ENCODE measurements around the gene RCE1.
A peak's percentile ranks its signal among the peaks of the same experiment; 100 is the strongest.
"Not testable (repeated sequence)": the region's sequence is repeated elsewhere in the genome, so short reads cannot be mapped to it uniquely, and the experiment has no call there.

The RCE1 gene, protein sequence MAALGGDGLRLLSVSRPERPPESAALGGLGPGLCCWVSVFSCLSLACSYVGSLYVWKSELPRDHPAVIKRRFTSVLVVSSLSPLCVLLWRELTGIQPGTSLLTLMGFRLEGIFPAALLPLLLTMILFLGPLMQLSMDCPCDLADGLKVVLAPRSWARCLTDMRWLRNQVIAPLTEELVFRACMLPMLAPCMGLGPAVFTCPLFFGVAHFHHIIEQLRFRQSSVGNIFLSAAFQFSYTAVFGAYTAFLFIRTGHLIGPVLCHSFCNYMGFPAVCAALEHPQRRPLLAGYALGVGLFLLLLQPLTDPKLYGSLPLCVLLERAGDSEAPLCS

DNA sequence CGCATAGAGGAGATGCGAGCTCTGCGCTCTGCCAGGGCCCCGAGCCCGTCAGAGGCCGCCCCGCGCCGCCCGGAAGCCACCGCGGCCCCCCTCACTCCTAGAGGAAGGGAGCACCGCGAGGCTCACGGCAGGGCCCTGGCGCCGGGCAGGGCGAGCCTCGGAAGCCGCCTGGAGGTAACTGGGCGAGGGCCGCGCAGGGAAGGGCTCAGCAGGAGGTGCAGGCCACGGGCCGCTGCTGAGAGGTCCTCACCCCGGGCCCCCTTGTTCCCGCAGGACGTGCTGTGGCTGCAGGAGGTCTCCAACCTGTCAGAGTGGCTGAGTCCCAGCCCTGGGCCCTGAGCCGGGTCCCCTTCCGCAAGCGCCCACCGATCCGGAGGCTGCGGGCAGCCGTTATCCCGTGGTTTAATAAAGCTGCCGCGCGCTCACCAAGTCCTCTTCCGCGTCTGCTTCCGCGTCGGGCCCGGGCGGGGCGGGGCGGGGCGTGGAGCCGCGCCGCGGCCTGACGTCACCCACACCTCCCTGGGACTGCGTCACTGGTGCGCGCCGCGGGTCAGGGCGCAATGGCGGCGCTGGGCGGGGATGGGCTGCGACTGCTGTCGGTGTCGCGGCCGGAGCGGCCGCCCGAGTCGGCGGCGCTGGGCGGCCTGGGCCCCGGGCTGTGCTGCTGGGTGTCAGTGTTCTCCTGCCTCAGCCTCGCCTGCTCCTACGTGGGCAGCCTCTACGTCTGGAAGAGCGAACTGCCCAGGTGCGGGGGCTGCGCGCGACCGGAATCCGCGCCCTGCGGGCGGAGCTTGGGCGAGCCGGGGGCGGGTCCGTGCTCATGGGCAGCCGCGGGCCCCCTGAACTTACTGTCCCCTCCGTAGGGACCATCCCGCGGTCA, at the start of gene RCE1:
Gene RCE1, plus strand, starts transcription at position 546 of the 880 bp plus-strand sequence. Its CDS starts 15 bp downstream, at position 561.
- TF ChIP-seq, protein P1, sequence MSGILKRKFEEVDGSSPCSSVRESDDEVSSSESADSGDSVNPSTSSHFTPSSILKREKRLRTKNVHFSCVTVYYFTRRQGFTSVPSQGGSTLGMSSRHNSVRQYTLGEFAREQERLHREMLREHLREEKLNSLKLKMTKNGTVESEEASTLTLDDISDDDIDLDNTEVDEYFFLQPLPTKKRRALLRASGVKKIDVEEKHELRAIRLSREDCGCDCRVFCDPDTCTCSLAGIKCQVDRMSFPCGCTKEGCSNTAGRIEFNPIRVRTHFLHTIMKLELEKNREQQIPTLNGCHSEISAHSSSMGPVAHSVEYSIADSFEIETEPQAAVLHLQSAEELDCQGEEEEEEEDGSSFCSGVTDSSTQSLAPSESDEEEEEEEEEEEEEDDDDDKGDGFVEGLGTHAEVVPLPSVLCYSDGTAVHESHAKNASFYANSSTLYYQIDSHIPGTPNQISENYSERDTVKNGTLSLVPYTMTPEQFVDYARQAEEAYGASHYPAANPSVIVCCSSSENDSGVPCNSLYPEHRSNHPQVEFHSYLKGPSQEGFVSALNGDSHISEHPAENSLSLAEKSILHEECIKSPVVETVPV (CRISPR knock-in tag; IDR thresholded peaks at IDR 0.05), result no peak
- no peak for TF ChIP-seq ZNF8 (CRISPR knock-in tag; IDR thresholded peaks at IDR 0.05)
- TF ChIP-seq ZFP3 (CRISPR knock-in tag; IDR thresholded peaks at IDR 0.05), result peak; percentile 62; the same call in 1 of the 2 replicates
- TF ChIP-seq PPARA (CRISPR knock-in tag; IDR thresholded peaks at IDR 0.05; ENCODE audit: borderline replicate concordance), result no peak
- TF ChIP-seq OSR1 (CRISPR knock-in tag; IDR thresholded peaks at IDR 0.05), result no peak
- TF ChIP-seq, protein P2, sequence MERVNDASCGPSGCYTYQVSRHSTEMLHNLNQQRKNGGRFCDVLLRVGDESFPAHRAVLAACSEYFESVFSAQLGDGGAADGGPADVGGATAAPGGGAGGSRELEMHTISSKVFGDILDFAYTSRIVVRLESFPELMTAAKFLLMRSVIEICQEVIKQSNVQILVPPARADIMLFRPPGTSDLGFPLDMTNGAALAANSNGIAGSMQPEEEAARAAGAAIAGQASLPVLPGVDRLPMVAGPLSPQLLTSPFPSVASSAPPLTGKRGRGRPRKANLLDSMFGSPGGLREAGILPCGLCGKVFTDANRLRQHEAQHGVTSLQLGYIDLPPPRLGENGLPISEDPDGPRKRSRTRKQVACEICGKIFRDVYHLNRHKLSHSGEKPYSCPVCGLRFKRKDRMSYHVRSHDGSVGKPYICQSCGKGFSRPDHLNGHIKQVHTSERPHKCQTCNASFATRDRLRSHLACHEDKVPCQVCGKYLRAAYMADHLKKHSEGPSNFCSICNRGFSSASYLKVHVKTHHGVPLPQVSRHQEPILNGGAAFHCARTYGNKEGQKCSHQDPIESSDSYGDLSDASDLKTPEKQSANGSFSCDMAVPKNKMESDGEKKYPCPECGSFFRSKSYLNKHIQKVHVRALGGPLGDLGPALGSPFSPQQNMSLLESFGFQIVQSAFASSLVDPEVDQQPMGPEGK (CRISPR knock-in tag; IDR thresholded peaks at IDR 0.05; ENCODE audit: borderline replicate concordance), result 0 out of 2 replicates have a peak, but pooled peaks have one; percentile 25
- peak; percentile 84 for ATAC-seq

DNA sequence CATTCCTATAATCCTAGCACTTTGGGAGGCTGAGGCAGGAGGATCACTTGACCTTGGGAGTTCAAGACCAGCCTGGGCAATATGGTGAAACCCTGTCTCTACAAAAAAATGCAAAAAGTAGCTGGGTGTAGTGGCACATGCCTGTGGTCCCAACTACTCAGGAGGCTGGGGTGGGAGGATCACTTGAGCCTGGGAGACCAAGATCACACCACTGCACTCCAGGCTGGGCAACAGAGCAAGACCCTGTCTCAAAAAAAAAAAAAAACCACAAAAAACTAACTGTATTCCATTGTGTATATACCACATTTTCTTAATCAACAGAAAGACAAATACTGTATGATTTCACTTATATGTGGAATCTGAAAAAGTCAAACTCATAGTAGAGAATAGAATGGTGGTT, 43.4 kb upstream of the RCE1 start:
- ATAC-seq, result not testable (repeated sequence)

GRCh38 chr11:66800720-66801428, 42.4 kb upstream of the RCE1 start:
- ATAC-seq, result no peak
- no peak for TF ChIP-seq ESRRG (CRISPR knock-in tag; IDR thresholded peaks at IDR 0.05)
- no peak for TF ChIP-seq ARNTL (CRISPR knock-in tag; IDR thresholded peaks at IDR 0.05; ENCODE audit: borderline replicate concordance, low read depth)
- TF ChIP-seq ZC3H10 (CRISPR knock-in tag; IDR thresholded peaks at IDR 0.05), result no peak
- TF ChIP-seq TSHZ2 (CRISPR knock-in tag; IDR thresholded peaks at IDR 0.05), result no peak
- no peak for TF ChIP-seq BACH2 (CRISPR knock-in tag; IDR thresholded peaks at IDR 0.05; ENCODE audit: borderline replicate concordance)
- no peak for TF ChIP-seq PPARA (CRISPR knock-in tag; IDR thresholded peaks at IDR 0.05; ENCODE audit: borderline replicate concordance)
- no peak for TF ChIP-seq OSR1 (CRISPR knock-in tag; IDR thresholded peaks at IDR 0.05)
- no peak for TF ChIP-seq ZFP30 (CRISPR knock-in tag; IDR thresholded peaks at IDR 0.05)
- TF ChIP-seq ZNF8 (CRISPR knock-in tag; IDR thresholded peaks at IDR 0.05), result no peak
- no peak for TF ChIP-seq TOX (CRISPR knock-in tag; IDR thresholded peaks at IDR 0.05; ENCODE audit: borderline replicate concordance)
- TF ChIP-seq SNAI2 (CRISPR knock-in tag; IDR thresholded peaks at IDR 0.05), result no peak

DNA sequence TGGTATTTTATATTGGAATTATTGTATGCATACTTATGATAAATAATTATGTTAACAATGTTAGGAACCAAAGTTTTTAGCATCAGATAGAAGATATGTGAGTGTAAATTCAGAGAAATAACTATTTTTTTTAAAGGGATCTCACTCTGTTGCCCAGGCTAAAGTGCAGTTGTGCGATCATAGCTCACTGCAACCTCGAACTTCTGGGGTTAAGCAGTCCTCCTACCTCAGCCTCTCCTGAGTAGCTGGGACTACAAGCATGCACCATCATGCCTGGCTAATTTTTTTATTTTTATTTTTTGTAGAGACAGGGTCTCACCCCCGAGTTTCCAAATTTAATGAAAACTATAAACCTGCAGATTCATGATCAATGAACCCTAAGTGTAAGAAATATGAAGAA, 33.6 kb upstream of the RCE1 start:
- TF ChIP-seq OSR1 (CRISPR knock-in tag; IDR thresholded peaks at IDR 0.05), result no peak
- no peak for TF ChIP-seq ZNF565 (CRISPR knock-in tag; conservative IDR thresholded peaks at IDR 0.05; ENCODE audit: low read depth)
- TF ChIP-seq, protein P2 (CRISPR knock-in tag; IDR thresholded peaks at IDR 0.05; ENCODE audit: borderline replicate concordance), result no peak
- no peak for TF ChIP-seq POU6F1 (CRISPR knock-in tag; IDR thresholded peaks at IDR 0.05; ENCODE audit: borderline replicate concordance, low read depth)
- no peak for TF ChIP-seq ZC3H10 (CRISPR knock-in tag; IDR thresholded peaks at IDR 0.05)
- TF ChIP-seq RARB (CRISPR knock-in tag; IDR thresholded peaks at IDR 0.05), result no peak
- TF ChIP-seq ZNF8 (CRISPR knock-in tag; IDR thresholded peaks at IDR 0.05), result no peak
- TF ChIP-seq ZNF70 (CRISPR knock-in tag; IDR thresholded peaks at IDR 0.05), result no peak
- no peak for TF ChIP-seq PPARA (CRISPR knock-in tag; IDR thresholded peaks at IDR 0.05; ENCODE audit: borderline replicate concordance)
- TF ChIP-seq, protein P3, sequence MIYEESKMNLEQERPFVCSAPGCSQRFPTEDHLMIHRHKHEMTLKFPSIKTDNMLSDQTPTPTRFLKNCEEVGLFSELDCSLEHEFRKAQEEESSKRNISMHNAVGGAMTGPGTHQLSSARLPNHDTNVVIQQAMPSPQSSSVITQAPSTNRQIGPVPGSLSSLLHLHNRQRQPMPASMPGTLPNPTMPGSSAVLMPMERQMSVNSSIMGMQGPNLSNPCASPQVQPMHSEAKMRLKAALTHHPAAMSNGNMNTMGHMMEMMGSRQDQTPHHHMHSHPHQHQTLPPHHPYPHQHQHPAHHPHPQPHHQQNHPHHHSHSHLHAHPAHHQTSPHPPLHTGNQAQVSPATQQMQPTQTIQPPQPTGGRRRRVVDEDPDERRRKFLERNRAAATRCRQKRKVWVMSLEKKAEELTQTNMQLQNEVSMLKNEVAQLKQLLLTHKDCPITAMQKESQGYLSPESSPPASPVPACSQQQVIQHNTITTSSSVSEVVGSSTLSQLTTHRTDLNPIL (CRISPR knock-in tag; IDR thresholded peaks at IDR 0.05; ENCODE audit: low read depth), result no peak
- TF ChIP-seq BACH2 (CRISPR knock-in tag; IDR thresholded peaks at IDR 0.05; ENCODE audit: borderline replicate concordance), result no peak
- no peak for ATAC-seq

Data from SK-N-SH treated with all-trans-retinoic acid at 6 μM for 48 hours (cell line).